Activated CD8-positive, alpha-beta memory T cell treated with anti-CD3 and anti-CD28 coated beads, Interleukin-2, amount 50 U/mL, for 48 hours (primary cell): Measurements from ENCODE around the gene HIBADH.

Source experiments
- DNase-seq: peaks from one replicate; pipeline ENCODE4 v3.0.0-alpha.2; 2020

The HIBADH gene

GRCh38 chr7:27634671-27635493, 27.8 kb downstream of the HIBADH start:
- no peak for DNase-seq

GRCh38 chr7:27633062-27633461, 29.6 kb downstream of the HIBADH start:
- no peak for DNase-seq

GRCh38 chr7:27631391-27631790, 31.3 kb downstream of the HIBADH start:
- no peak for DNase-seq

- DNase-seq: no peak
These were observed 35.5 kb downstream of the HIBADH start for GRCh38 chr7:27627146-27627545.

GRCh38 chr7:27619492-27619891, 43.2 kb downstream of the HIBADH start:
- no peak for DNase-seq

- no peak for DNase-seq
These were observed 44.9 kb downstream of the HIBADH start for GRCh38 chr7:27617651-27618381.

- no peak for DNase-seq
These were observed 45.7 kb downstream of the HIBADH start for GRCh38 chr7:27616914-27617548.

GRCh38 chr7:27616186-27616491, 46.5 kb downstream of the HIBADH start:
- no peak for DNase-seq

GRCh38 chr7:27615420-27616185, 47.1 kb downstream of the HIBADH start:
- DNase-seq: no peak

- DNase-seq: no peak
These were observed 48.6 kb downstream of the HIBADH start for GRCh38 chr7:27614095-27614494.

- no peak for DNase-seq
These were observed 51.6 kb downstream of the HIBADH start for GRCh38 chr7:27611059-27611458.

- no peak for DNase-seq
These were observed 53.7 kb downstream of the HIBADH start for GRCh38 chr7:27608776-27609495.

- DNase-seq: no peak
These were observed 55.5 kb downstream of the HIBADH start for GRCh38 chr7:27607210-27607606.

- DNase-seq: no peak
These were observed 56.1 kb downstream of the HIBADH start for GRCh38 chr7:27606270-27607209.

GRCh38 chr7:27605689-27606269, 56.9 kb downstream of the HIBADH start:
- no peak for DNase-seq

- no peak for DNase-seq
These were observed 57.4 kb downstream of the HIBADH start for GRCh38 chr7:27605283-27605682.

GRCh38 chr7:27603813-27604212, 58.9 kb downstream of the HIBADH start:
- DNase-seq: no peak

GRCh38 chr7:27602766-27603165, 59.9 kb downstream of the HIBADH start:
- no peak for DNase-seq

- no peak for DNase-seq
These were observed 61.5 kb downstream of the HIBADH start for GRCh38 chr7:27601217-27601616.

GRCh38 chr7:27600247-27600646, 62.4 kb downstream of the HIBADH start:
- DNase-seq: no peak

GRCh38 chr7:27595009-27595408, 67.7 kb downstream of the HIBADH start:
- no peak for DNase-seq
